Hematopoietic multipotent progenitor cell treated with erythropoietin and hydrocortisone succinate and interleukin-3 and kit ligand, for 4 days (in vitro differentiated cells): ENCODE results near the gene SLC5A11.

Source experiments
- DNase-seq: peaks from one replicate; pipeline ENCODE4 v3.0.0-alpha.2; 2015

SLC5A11 gene

GRCh38 chr16:24921229-24921628 lies 75.5 kb downstream of the SLC5A11 start:
- no peak for DNase-seq

- DNase-seq: no peak
These were observed 79.4 kb downstream of the SLC5A11 start for GRCh38 chr16:24925163-24925562.

- no peak for DNase-seq
These were observed 83.6 kb downstream of the SLC5A11 start for GRCh38 chr16:24929409-24929808.

- no peak for DNase-seq
These were observed 84.7 kb downstream of the SLC5A11 start for GRCh38 chr16:24930440-24930839.

GRCh38 chr16:24931091-24931490 lies 85.3 kb downstream of the SLC5A11 start:
- no peak for DNase-seq

- no peak for DNase-seq
These were observed 89.6 kb downstream of the SLC5A11 start for GRCh38 chr16:24935336-24935735.

- no peak for DNase-seq
These were observed 90.4 kb downstream of the SLC5A11 start for GRCh38 chr16:24936151-24936550.

- no peak for DNase-seq
These were observed 93.5 kb downstream of the SLC5A11 start for GRCh38 chr16:24939224-24939623.

- DNase-seq: no peak
These were observed 94.0 kb downstream of the SLC5A11 start for GRCh38 chr16:24939738-24940137.

- DNase-seq: no peak
These were observed 97.7 kb downstream of the SLC5A11 start for GRCh38 chr16:24943471-24943870.

GRCh38 chr16:24944206-24944605 lies 98.4 kb downstream of the SLC5A11 start:
- DNase-seq: no peak

- DNase-seq: no peak
These were observed 100.4 kb downstream of the SLC5A11 start for GRCh38 chr16:24946155-24946554.

GRCh38 chr16:24950275-24950674 lies 104.5 kb downstream of the SLC5A11 start:
- DNase-seq: no peak

GRCh38 chr16:24953306-24953705 lies 107.5 kb downstream of the SLC5A11 start:
- no peak for DNase-seq

GRCh38 chr16:24953721-24954120 lies 108.0 kb downstream of the SLC5A11 start:
- DNase-seq: no peak

- no peak for DNase-seq
These were observed 108.4 kb downstream of the SLC5A11 start for GRCh38 chr16:24954137-24954536.

- DNase-seq: peak; percentile 49
These were observed 110.4 kb downstream of the SLC5A11 start for GRCh38 chr16:24955975-24956731.

- DNase-seq: no peak
These were observed 112.1 kb downstream of the SLC5A11 start for GRCh38 chr16:24957887-24958286.
